CD8-positive, alpha-beta memory T cell (primary cell): Measurements from ENCODE around the gene SLCO3A1. TPM values are rescaled to one million over a fixed set of nuclear protein-coding genes. Genes with fewer than 3 reads are reported as not detected.

ENCODE experiments used
- CTCF ChIA-PET: fragments of 350-600 bp; sonication (Branson Sonifier 250); formaldehyde crosslinking; loops from one replicate; lab custom pipeline; 2021; ENCODE audit warnings: antibody characterized with exemption; lab: Charles Lee
- POLR2A ChIA-PET: fragments of 350-600 bp; sonication (Branson Sonifier 250); formaldehyde crosslinking; loops from one replicate; lab custom pipeline; 2021; ENCODE audit warnings: antibody characterized with exemption; lab: Charles Lee
- DNase-seq, 5 donors: peaks; one replicate each; pipeline versions ENCODE4 v3.0.0 to v3.0.0-alpha.2; 2020 to 2022; ENCODE audit warnings: mixed read lengths in 1 of 5
- H3K27ac ChIP-seq: one replicate; pipeline ENCODE4 v1.7.0; 2013; ENCODE audit warnings: low read depth, mild to moderate bottlenecking, low read length, moderate library complexity
- H3K27me3 ChIP-seq: 2 replicates; pipeline ENCODE4 v1.7.0; 2013; ENCODE audit warnings: low read length, mild to moderate bottlenecking; ENCODE audit not compliant: insufficient read depth, poor library complexity, severe bottlenecking
- H3K36me3 ChIP-seq: 2 replicates; pipeline ENCODE4 v1.7.0; 2013; ENCODE audit warnings: mild to moderate bottlenecking, low read length, moderate library complexity; ENCODE audit not compliant: insufficient read depth
- H3K4me1 ChIP-seq: 2 replicates; pipeline ENCODE4 v1.7.0; 2013; ENCODE audit warnings: mild to moderate bottlenecking, low read length, moderate library complexity; ENCODE audit not compliant: insufficient read depth
- H3K4me3 ChIP-seq: 2 replicates; pipeline ENCODE4 v1.7.0; 2013; ENCODE audit warnings: mild to moderate bottlenecking, low read length
- H3K9me3 ChIP-seq: 2 replicates; pipeline ENCODE4 v1.7.0; 2013; ENCODE audit warnings: mild to moderate bottlenecking, low read length
- H3K27ac Mint-ChIP-seq, 8 donors: one replicate each; pipeline ENCODE4 v1.8.0; 2020 to 2021; ENCODE audit warnings: mixed read lengths in 8 of 8, mild to moderate bottlenecking in 6 of 8, inconsistent platforms in 3 of 8, moderate library complexity in 3 of 8
- H3K27me3 Mint-ChIP-seq, 2 donors: one replicate each; pipeline ENCODE4 v1.8.0; 2020 to 2021; ENCODE audit warnings: mixed read lengths in 2 of 2, mild to moderate bottlenecking in 1 of 2, moderate library complexity in 1 of 2
- H3K36me3 Mint-ChIP-seq, 3 donors: one replicate each; pipeline ENCODE4 v1.8.0; 2020 to 2021; ENCODE audit warnings: mixed read lengths in 3 of 3, inconsistent platforms in 1 of 3, mild to moderate bottlenecking in 1 of 3
- H3K4me1 Mint-ChIP-seq, 3 donors: one replicate each; pipeline ENCODE4 v1.8.0; 2020 to 2021; ENCODE audit warnings: mixed read lengths in 3 of 3, inconsistent platforms in 1 of 3, mild to moderate bottlenecking in 1 of 3
- H3K4me3 Mint-ChIP-seq, 7 donors: one replicate each; pipeline ENCODE4 v1.8.0; 2020 to 2021; ENCODE audit warnings: mixed read lengths in 7 of 7, mild to moderate bottlenecking in 6 of 7, moderate library complexity in 4 of 7, inconsistent platforms in 2 of 7
- H3K9me3 Mint-ChIP-seq, 5 donors: one replicate each; pipeline ENCODE4 v1.8.0; 2020 to 2022; ENCODE audit warnings: mixed read lengths in 5 of 5, mild to moderate bottlenecking in 3 of 5, moderate library complexity in 2 of 5, inconsistent platforms in 1 of 5
- polyA plus RNA-seq: library from polyadenylated mRNA; unstranded; fragments of 300-500 nt; fragmentation: Illumina TruSeq; gene quantifications from one replicate; pipeline ENCODE4 v1.2.3, GENCODE V29; 2021
- total RNA-seq, 2 experiments: library from RNA; stranded (reverse); gene quantifications; one replicate each; pipeline ENCODE4 v1.2.3, GENCODE V29; 2021

SLCO3A1 gene
- total and polyA plus RNA-seq, 3 experiments from 2014 or later = 10.0 to 47.9 (median 10.8) TPM

DNA sequence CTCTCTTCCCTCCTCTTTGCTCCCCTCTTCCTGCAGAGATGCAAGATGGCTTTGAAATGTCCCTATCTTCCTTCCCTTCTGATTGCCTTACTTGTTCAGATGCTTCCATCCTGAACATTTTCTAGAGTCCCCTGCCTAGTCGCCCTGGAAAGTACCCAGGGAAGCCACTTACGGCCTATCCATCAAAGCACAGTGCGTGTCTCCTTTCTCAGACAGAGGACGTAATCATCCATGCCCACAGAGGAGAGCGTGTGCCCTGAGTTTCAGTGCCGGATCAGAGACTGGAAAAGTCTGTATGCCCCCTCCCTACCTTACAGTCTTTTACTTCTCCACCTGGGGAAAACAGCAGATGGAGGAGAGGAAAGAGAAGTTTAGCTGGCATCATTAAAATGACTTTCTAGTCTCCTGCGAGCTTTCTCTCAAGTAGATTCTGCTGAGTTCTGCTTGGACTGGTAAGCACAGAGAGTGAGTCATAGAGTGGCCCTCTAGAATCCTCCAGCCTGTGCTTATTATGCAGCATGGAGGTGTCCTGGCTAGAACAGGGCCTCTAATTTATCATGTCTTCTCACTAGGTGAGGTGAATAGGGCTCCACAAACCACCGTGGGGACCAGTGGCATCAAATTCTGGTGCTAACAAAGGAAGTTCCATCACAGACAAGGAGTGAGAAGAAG lies 114.6 kb downstream of the SLCO3A1 start:
- H3K27ac Mint-ChIP-seq = peak overlapping the region in 1 of 8 donors; percentile 51
- Histone ChIP-seq H3K9me3 (no peaks in the 10 kb centered on the region), H3K4me3 (no peak overlapping the region), H3K27me3 (no peaks in the 10 kb centered on the region), H3K36me3 (no peaks in the 10 kb centered on the region), H3K27ac (no peak overlapping the region), H3K4me1 (no peaks in the 10 kb centered on the region)
- no peaks in the 10 kb centered on the region for H3K27me3 Mint-ChIP-seq
- no peak overlapping the region for H3K4me3 Mint-ChIP-seq
- H3K4me1 Mint-ChIP-seq = peaks cover 31 to 70% (median 65%) of the 10 kb centered on the region in 3 donors
- H3K36me3 Mint-ChIP-seq = peaks cover 0 to 5% (median 0%) of the 10 kb centered on the region in 3 donors
- ChIA-PET CTCF (no interaction called here), POLR2A (no interaction called here)
- no peaks in the 10 kb centered on the region for H3K9me3 Mint-ChIP-seq
- DNase-seq = no peak

DNA sequence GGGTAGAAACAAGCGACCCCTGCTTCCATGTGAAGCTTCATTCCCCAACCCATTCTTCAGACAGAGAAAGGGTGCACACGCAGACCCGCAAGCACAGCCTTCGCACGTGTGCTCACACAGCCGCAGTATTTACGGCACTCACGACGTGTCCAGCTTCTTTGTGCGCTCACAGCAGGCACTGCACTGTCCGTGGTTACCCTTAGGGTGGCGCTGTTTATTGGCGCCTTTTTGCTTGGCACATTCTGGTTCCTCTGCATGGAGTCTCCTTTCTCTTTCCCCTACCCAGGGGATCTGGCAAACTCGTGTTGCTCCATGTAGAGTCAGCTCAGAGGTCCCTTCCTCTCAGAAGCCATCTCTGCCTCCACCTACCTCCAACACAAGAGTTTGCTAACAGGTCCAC lies 115.1 kb downstream of the SLCO3A1 start:
- Mint-ChIP-seq H3K9me3 (no peaks in the 10 kb centered on the region), H3K4me1 (peaks cover 33 to 72% (median 66%) of the 10 kb centered on the region in 3 donors), H3K27ac (no peak overlapping the region), H3K36me3 (peaks cover 0 to 5% (median 0%) of the 10 kb centered on the region in 3 donors), H3K27me3 (no peaks in the 10 kb centered on the region), H3K4me3 (no peak overlapping the region)
- Histone ChIP-seq H3K36me3 (no peaks in the 10 kb centered on the region), H3K27ac (no peak overlapping the region), H3K9me3 (no peaks in the 10 kb centered on the region), H3K27me3 (no peaks in the 10 kb centered on the region), H3K4me3 (no peak overlapping the region), H3K4me1 (no peaks in the 10 kb centered on the region)
- no peak for DNase-seq
- CTCF ChIA-PET = no interaction called here
- POLR2A ChIA-PET = no interaction called here

DNA sequence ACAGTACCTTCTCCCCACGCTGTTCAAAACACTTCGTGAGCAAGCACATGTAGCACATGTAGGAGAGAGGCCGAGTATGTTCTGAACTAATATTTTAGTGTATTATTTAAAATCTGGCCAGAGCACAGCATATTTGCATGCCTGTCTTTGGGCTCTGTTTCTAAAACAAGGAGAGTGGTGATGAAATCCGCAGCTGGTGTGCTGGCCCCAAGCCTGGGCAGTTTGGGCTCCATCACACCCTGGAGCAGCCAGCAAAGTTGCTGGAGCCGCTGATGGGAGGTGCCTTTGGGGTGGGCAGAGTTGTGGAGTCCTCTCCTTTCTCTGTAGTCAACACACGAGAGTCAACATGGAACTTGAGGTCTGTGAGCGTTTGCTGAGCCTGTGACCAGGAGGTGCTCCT lies 116.6 kb downstream of the SLCO3A1 start:
- H3K4me1 Mint-ChIP-seq = peaks cover 27 to 72% (median 60%) of the 10 kb centered on the region in 3 donors

DNA sequence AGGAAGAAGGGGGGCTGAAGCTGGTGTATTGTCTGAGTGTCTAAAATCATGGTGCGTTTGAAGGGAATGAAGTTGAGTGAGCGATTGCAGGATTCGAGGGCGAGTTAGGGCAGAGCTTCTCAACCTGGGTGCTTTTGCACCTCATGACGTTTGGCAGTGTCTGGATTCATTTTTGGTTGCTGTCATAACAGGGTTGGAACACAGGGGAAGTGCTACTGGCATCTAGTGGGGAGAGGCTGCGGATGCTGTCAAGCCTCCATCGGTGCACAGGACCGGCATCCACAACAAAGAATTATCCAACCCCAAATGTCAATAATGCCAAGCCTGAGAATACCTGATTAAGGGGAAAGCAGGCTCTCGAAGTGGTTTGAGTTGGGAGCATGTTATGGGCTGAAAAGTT lies 120.0 kb downstream of the SLCO3A1 start:
- peaks cover 0 to 3% (median 0%) of the 10 kb centered on the region in 5 donors for H3K9me3 Mint-ChIP-seq
- no peaks in the 10 kb centered on the region for H3K27me3 Mint-ChIP-seq
- ChIA-PET CTCF (no interaction called here), POLR2A (no interaction called here)
- no peaks in the 10 kb centered on the region for H3K36me3 ChIP-seq
- peaks cover 28 to 68% (median 49%) of the 10 kb centered on the region in 3 donors for H3K4me1 Mint-ChIP-seq
- H3K36me3 Mint-ChIP-seq = peaks cover 0 to 3% (median 0%) of the 10 kb centered on the region in 3 donors
- H3K4me3 Mint-ChIP-seq = peak overlapping the region in 2 of 7 donors; percentile 2 to 51
- H3K27ac Mint-ChIP-seq = peak overlapping the region in 1 of 8 donors; percentile 38
- no peaks in the 10 kb centered on the region for H3K27me3 ChIP-seq
- H3K9me3 ChIP-seq = no peaks in the 10 kb centered on the region
- no peaks in the 10 kb centered on the region for H3K4me1 ChIP-seq
- no peak for DNase-seq
- no peak overlapping the region for H3K4me3 ChIP-seq
- H3K27ac ChIP-seq = no peak overlapping the region

More for the DNA sequence above, 116.6 kb downstream of the SLCO3A1 start:
- Mint-ChIP-seq H3K9me3 (no peaks in the 10 kb centered on the region), H3K4me3 (no peak overlapping the region), H3K36me3 (peaks cover 0 to 3% (median 0%) of the 10 kb centered on the region in 3 donors), H3K27ac (no peak overlapping the region), H3K27me3 (no peaks in the 10 kb centered on the region)
- Histone ChIP-seq H3K9me3 (no peaks in the 10 kb centered on the region), H3K4me3 (no peak overlapping the region), H3K4me1 (no peaks in the 10 kb centered on the region), H3K27ac (no peak overlapping the region), H3K36me3 (no peaks in the 10 kb centered on the region), H3K27me3 (no peaks in the 10 kb centered on the region)
- ChIA-PET POLR2A (no interaction called here), CTCF (no interaction called here)
- no peak for DNase-seq

DNA sequence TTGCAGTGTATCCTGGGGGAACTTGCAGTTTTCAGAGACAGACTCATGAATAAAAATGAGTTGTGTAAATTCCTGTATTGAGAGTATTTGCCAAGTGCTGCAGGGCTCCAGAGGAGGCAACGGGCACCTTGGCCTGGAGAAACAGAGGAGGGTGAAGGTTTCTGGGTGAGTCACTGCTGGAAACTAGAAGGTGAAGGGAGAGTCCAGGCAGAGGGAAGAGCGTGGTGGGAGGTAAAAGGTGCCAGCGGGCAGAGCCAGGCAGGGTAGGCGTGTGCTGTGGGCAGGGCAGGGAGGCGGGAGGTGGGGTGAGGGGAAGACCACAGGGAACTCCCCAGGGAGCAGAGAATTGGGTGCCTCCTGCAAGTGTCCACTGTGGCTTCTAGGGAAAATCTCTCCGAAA lies 120.8 kb downstream of the SLCO3A1 start:
- Histone ChIP-seq H3K27ac (no peak overlapping the region), H3K4me1 (no peaks in the 10 kb centered on the region), H3K9me3 (no peaks in the 10 kb centered on the region), H3K36me3 (no peaks in the 10 kb centered on the region), H3K4me3 (no peak overlapping the region), H3K27me3 (no peaks in the 10 kb centered on the region)
- Mint-ChIP-seq H3K27me3 (no peaks in the 10 kb centered on the region), H3K4me1 (peaks cover 28 to 68% (median 49%) of the 10 kb centered on the region in 3 donors), H3K4me3 (no peak overlapping the region), H3K36me3 (peaks cover 0 to 3% (median 0%) of the 10 kb centered on the region in 3 donors), H3K9me3 (peaks cover 0 to 3% (median 0%) of the 10 kb centered on the region in 5 donors), H3K27ac (peak overlapping the region in 2 of 8 donors; percentile 6 to 79)
- CTCF ChIA-PET = no interaction called here
- DNase-seq = no peak
- POLR2A ChIA-PET = no interaction called here

DNA sequence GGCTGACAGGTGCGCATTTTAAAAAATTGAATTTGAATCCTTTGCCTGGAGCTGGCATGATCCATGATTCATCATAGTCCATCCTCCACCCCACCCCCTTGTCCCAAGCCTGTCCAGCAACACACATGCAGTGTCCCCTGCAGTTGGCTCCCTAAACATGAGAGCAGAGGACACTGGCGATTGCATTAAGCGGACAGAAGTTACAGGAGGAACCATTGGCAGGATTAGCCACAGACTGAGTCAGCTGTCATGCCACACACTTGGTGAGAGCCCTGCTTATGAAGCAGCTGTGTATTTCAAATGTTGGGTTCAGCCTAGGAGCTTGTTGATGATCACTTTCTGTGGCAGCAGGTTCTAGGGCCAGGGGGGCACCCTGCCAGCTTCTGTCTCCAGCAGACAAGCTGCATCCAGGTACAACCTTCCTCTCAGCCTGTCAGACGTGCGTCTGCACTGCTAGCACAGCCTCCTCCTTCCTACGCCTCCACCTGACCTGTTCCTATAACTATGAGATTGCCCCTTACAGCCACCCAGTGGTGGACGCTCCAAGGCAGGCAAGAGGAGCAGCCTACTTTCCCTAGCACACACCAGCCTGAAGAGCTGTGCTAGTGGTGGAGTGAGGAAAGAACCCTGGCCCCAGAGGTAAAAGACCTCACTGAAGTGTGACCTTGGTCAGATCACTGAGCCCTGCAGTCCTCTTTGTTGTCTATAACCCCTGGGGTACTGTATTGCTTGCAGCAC lies 121.9 kb downstream of the SLCO3A1 start:
- no peaks in the 10 kb centered on the region for H3K27me3 Mint-ChIP-seq
- no peaks in the 10 kb centered on the region for H3K27me3 ChIP-seq
- H3K4me1 Mint-ChIP-seq = peaks cover 27 to 69% (median 41%) of the 10 kb centered on the region in 3 donors
- no peaks in the 10 kb centered on the region for H3K9me3 ChIP-seq
- DNase-seq = no peak
- CTCF ChIA-PET = interaction anchor here (1.3 kb wide), 1 partner anchor 269 kb away, joined by 4 read pairs; no protein-coding TSS in a partner anchor
- H3K27ac ChIP-seq = no peak overlapping the region
- no peak overlapping the region for H3K4me3 ChIP-seq
- POLR2A ChIA-PET = no interaction called here
- peak overlapping the region in 1 of 8 donors; percentile 26 for H3K27ac Mint-ChIP-seq
- H3K4me3 Mint-ChIP-seq = no peak overlapping the region
- H3K4me1 ChIP-seq = no peaks in the 10 kb centered on the region
- H3K36me3 Mint-ChIP-seq = peaks cover 0 to 3% (median 0%) of the 10 kb centered on the region in 3 donors
- peaks cover 0 to 3% (median 0%) of the 10 kb centered on the region in 5 donors for H3K9me3 Mint-ChIP-seq
- no peaks in the 10 kb centered on the region for H3K36me3 ChIP-seq

DNA sequence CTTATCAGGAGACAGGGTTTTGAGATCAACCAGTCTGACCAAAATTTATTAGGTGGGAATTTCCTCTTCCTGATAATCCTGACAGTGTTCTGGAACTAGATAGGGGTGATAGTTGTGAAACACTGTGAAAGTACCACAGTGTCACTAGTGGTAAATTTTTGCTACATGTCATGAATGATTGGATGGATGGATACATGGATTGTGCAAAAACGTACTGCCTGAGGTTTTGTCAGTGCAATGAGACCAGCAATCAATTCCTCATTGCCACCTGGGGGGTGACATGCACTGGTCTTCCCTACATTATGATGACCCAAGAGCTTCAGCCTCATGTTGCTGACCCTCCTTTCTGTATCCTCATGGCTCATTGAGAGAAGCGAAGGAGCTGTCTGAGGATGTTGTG lies 123.5 kb downstream of the SLCO3A1 start:
- Mint-ChIP-seq H3K9me3 (peaks cover 0 to 3% (median 0%) of the 10 kb centered on the region in 5 donors), H3K4me3 (no peak overlapping the region), H3K4me1 (peaks cover 29 to 66% (median 34%) of the 10 kb centered on the region in 3 donors), H3K36me3 (peaks cover 0 to 5% (median 4%) of the 10 kb centered on the region in 3 donors), H3K27ac (no peak overlapping the region), H3K27me3 (peaks cover 0 to 2% of the 10 kb centered on the region in 2 donors)
- Histone ChIP-seq H3K4me1 (no peaks in the 10 kb centered on the region), H3K9me3 (no peaks in the 10 kb centered on the region), H3K27me3 (no peaks in the 10 kb centered on the region), H3K27ac (no peak overlapping the region), H3K36me3 (no peaks in the 10 kb centered on the region), H3K4me3 (no peak overlapping the region)
- DNase-seq = no peak
- ChIA-PET POLR2A (no interaction called here), CTCF (no interaction called here)
